GM12878 (cell line): Measurements from ENCODE around the gene SMIM28. TPM values are rescaled to one million over a fixed set of nuclear protein-coding genes. Genes with fewer than 3 reads are reported as not detected.

Experiments used
- ATAC-seq: fragments of 200-7000 bp; cut with Tn5 transposase; 3 replicates; pipeline ENCODE4 v1.9.1; 2020; ENCODE audit warnings: mild to moderate bottlenecking, moderate library complexity
- BruUV-seq: library from RNA; stranded (reverse); fragments of 400-500 nt; replicated peaks from 2 replicates; lab custom pipeline; 2021; lab: Mats Ljungman, UMichigan
- CTCF ChIA-PET: fragments of 300-600 bp; sonication (Branson Sonifier 250); formaldehyde crosslinking; extraction: SDS; loops from one replicate; lab custom pipeline; 2021; ENCODE audit warnings: inconsistent platforms; lab: Yijun Ruan, JAX
- POLR2A ChIA-PET: fragments of 350-600 bp; formaldehyde crosslinking; extraction: SDS; loops from one replicate; lab custom pipeline; 2021; ENCODE audit warnings: inconsistent platforms; lab: Charles Lee
- RAD21 ChIA-PET: fragments of 300-600 bp; sonication (Branson Sonifier 250); formaldehyde crosslinking; loops from one replicate; lab custom pipeline; 2023; ENCODE audit warnings: antibody characterized with exemption; ENCODE audit not compliant: unreplicated experiment; lab: Charles Lee
- SMC1A ChIA-PET: fragments of 300-600 bp; sonication (Branson Sonifier 250); formaldehyde crosslinking; loops from one replicate; lab custom pipeline; 2023; ENCODE audit not compliant: unreplicated experiment, uncharacterized antibody; lab: Charles Lee
- DNase-seq: peaks from one replicate; pipeline ENCODE4 v3.0.0-alpha.2; 2011; ENCODE audit warnings: low read depth, low spot score
- FAIRE-seq: peaks from 3 replicates; lab custom pipeline; 2011; peaks lifted over from hg19 to GRCh38; lab: Jason Lieb, UNC
- H2AFZ ChIP-seq: 2 replicates; pipeline ENCODE4 v1.6.0; 2011; ENCODE audit warnings: low read depth, low read length, control low read depth; ENCODE audit not compliant: control insufficient read depth
- H3K27ac ChIP-seq: 2 replicates; pipeline ENCODE4 v1.5.1; 2011; ENCODE audit warnings: control low read depth; ENCODE audit not compliant: control insufficient read depth, insufficient read depth
- H3K27me3 ChIP-seq, 2 experiments: replicated peaks in 1 of 2; 2 replicates each; pipeline versions ENCODE4 v1.6.0 to v1.6.1; 2011; ENCODE audit warnings: low read length in 1 of 2; ENCODE audit not compliant: control insufficient read depth in 2 of 2, insufficient read depth in 2 of 2
- H3K36me3 ChIP-seq, 2 experiments: 2 replicates each; pipeline ENCODE4 v1.5.1; 2011; ENCODE audit warnings: low read length in 1 of 2; ENCODE audit not compliant: control insufficient read depth in 2 of 2, insufficient read depth in 2 of 2
- H3K4me1 ChIP-seq: 2 replicates; pipeline ENCODE4 v1.6.1; 2011; ENCODE audit warnings: mild to moderate bottlenecking, low read length, moderate library complexity, mixed read lengths; ENCODE audit not compliant: control insufficient read depth, insufficient read depth
- H3K4me2 ChIP-seq: 2 replicates; pipeline ENCODE4 v1.6.0; 2011; ENCODE audit warnings: control low read depth; ENCODE audit not compliant: control insufficient read depth, insufficient read depth
- H3K4me3 ChIP-seq: fragments of 200-600 bp; sonication (generic); 2 replicates; pipeline ENCODE4 v1.5.1; 2016
- H3K79me2 ChIP-seq: 2 replicates; pipeline ENCODE4 v1.6.0; 2011; ENCODE audit warnings: low read length; ENCODE audit not compliant: control insufficient read depth, insufficient read depth
- H3K9ac ChIP-seq: 2 replicates; pipeline ENCODE4 v1.8.0; 2011; ENCODE audit warnings: low read length, control low read depth, mixed read lengths; ENCODE audit not compliant: control insufficient read depth, insufficient read depth
- H3K9me3 ChIP-seq: replicated peaks from 3 replicates; pipeline ENCODE4 v1.5.1; 2011; ENCODE audit warnings: mild to moderate bottlenecking, low read length; ENCODE audit not compliant: control insufficient read depth, insufficient read depth
- H4K20me1 ChIP-seq: 2 replicates; pipeline ENCODE4 v1.6.0; 2011; ENCODE audit not compliant: control insufficient read depth, insufficient read depth
- E4F1 ChIP-seq: fragments of 450-650 bp; IDR thresholded peaks from 2 replicates; pipeline ENCODE4 v1.6.1; 2018; ENCODE audit warnings: borderline replicate concordance, mild to moderate bottlenecking; ENCODE audit not compliant: partially characterized antibody
- WGBS: methylation state at CpG from one replicate; pipeline ENCODE4 v1.1.6; 2016; ENCODE audit warnings: low lambda C conversion rate; ENCODE audit not compliant: insufficient replicate concordance, insufficient coverage; ENCODE audit errors: missing lambda C conversion rate; 5-methylcytosine and 5-hydroxymethylcytosine counted together
- in situ Hi-C: fragments of 300-500 bp; cut with MboI; formaldehyde crosslinking; loops from 9 replicates; pipeline ENCODE4 v1.14.3; 2018; ENCODE audit warnings: mixed read lengths
- intact Hi-C: fragments of 100-400 bp; cut with micrococcal nuclease; formaldehyde crosslinking; loops from one replicate; pipeline ENCODE4 v1.14.2; 2022; ENCODE audit not compliant: unreplicated experiment
- polyA plus RNA-seq, 11 experiments: library from polyadenylated mRNA; depleted of rRNA in 4 of 11; unstranded in 6 of 11; stranded (reverse) in 5 of 11; fragments of >200 nt; fragmentation: Nextera tagmentation in 4 of 11; fragmentation: Illumina TruSeq in 1 of 11; extraction: Ambion mirVana in 4 of 11; extraction: Trizol in 1 of 11; gene quantifications; 1 replicate in 1 of 11; 2 replicates in 10 of 11; pipeline versions ENCODE4 v1.2.1 to v1.2.3, GENCODE V29; 2011 to 2016; ENCODE audit warnings: inconsistent platforms in 2 of 11, missing spikeins in 2 of 11, low read depth in 1 of 11
- total RNA-seq, 4 experiments: library from RNA; depleted of rRNA in 3 of 4; stranded (reverse); fragments of >200 nt in 3 of 4; fragmentation: Illumina TruSeq in 1 of 4; extraction: Trizol in 1 of 4; gene quantifications; 2 replicates each; pipeline versions ENCODE4 v1.2.1 to v1.2.3, GENCODE V29; 2013 to 2021

SMIM28 gene
- total and polyA plus RNA-seq, 10 of the 15 experiments (the other 5 are each of a cell fraction or from before 2014, with no cell fraction given) = not detected

GRCh38 chr6:138396709-138397108, 19.0 kb downstream of the SMIM28 start:
- H3K27me3 ChIP-seq = no peaks in the 10 kb centered on the region
- H3K9me3 ChIP-seq = no peaks in the 10 kb centered on the region
- WGBS = 40% methylated on average over 5 of the region's 5 CpGs
- H3K4me2 ChIP-seq = no peak overlapping the region
- RAD21 ChIA-PET = no interaction called here
- H3K27ac ChIP-seq = no peak overlapping the region
- POLR2A ChIA-PET = interaction anchor here (0.5 kb wide), 1 partner anchor 354 kb away, joined by 3 read pairs; no protein-coding TSS in a partner anchor
- ATAC-seq = no peak
- CTCF ChIA-PET = interaction anchor here (1.3 kb wide), 1 partner anchor 280 kb away, joined by 3 read pairs; no protein-coding TSS in a partner anchor
- H4K20me1 ChIP-seq = no peaks in the 10 kb centered on the region
- intact Hi-C loops = no loop called here
- H3K79me2 ChIP-seq = no peaks in the 10 kb centered on the region
- no peak for TF ChIP-seq E4F1
- TF ChIP-seq, all 136 proteins: peak for 0
- SMC1A ChIA-PET = no interaction called here
- H3K9ac ChIP-seq = no peak overlapping the region
- FAIRE-seq = no peak
- DNase-seq = no peak
- in situ Hi-C loops = no loop called here
- H2AFZ ChIP-seq = no peak overlapping the region
- H3K36me3 ChIP-seq = no peaks in the 10 kb centered on the region
- no peak overlapping the region for H3K4me3 ChIP-seq
- no peaks in the 10 kb centered on the region for H3K4me1 ChIP-seq
- BruUV-seq = no TSS peak
